ENCODE data around the gene MALL.
"Not testable (repeated sequence)": the region's sequence is repeated elsewhere in the genome, so short reads cannot be mapped to it uniquely, and the experiment has no call there.

MALL gene

DNA sequence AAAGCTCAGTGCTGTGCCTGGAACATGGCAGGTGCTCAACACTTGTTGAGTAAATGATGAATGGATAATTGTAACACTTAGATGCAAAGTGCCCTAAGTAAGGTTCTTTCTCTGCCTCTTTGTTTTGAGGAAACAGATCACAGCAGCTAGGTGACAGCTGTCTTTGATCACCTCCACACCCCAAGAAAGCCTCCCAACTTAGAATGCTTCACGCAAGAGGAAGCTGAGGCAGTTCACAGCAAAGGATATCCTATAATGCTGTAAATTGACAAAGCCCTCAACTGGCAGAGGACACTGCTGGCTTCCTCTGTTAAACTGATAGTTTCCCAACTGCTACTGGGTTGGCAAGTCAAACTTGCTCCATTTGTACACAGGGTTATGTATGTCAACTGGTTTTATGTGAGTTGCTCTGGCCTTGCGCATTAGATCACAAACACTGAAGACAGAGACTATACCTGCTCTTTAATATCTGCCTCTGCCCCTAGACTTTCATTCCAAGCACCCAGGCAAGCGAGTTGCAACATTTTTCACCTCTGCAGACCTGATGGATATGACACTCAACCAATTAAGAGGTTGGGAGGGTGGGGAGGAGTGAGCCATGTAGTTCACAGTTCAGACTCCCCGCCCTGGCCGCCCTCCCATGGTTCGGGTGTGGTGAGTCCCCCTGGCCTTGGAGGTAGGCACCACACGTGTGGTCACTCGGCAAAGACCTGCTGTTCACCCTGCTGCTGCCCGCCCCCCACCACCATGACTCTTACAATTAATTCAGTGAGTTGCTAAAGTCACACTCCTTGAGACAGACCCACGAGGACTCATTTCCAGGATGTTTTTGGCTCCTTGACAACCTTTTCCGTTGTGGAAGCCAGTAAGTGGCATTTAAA, 4.8 kb upstream of the MALL start:
- Histone ChIP-seq H3K27me3 (ENCODE audit: control insufficient read depth in 1 of 2, insufficient read depth in 2 of 2, low read length in 2 of 2) (peaks cover 20% of the 10 kb centered on the region in 2 donors), H3K4me3 (ENCODE audit: low read length in 2 of 2) (no peak overlapping the region), H3K9ac (ENCODE audit: low read length in 2 of 2) (no peak overlapping the region), H3K4me1 (ENCODE audit: control insufficient read depth, insufficient read depth, low read length) (peaks cover 7% of the 10 kb centered on the region), H3K36me3 (ENCODE audit: control insufficient read depth in 2 of 2, insufficient read depth in 2 of 2, low read length in 2 of 2) (peaks cover 0 to 7% of the 10 kb centered on the region in 2 donors), H3K9me3 (ENCODE audit: control insufficient read depth in 2 of 2, low read length in 2 of 2) (no peaks in the 10 kb centered on the region), H3K27ac (ENCODE audit: low read length) (no peak overlapping the region)

DNA sequence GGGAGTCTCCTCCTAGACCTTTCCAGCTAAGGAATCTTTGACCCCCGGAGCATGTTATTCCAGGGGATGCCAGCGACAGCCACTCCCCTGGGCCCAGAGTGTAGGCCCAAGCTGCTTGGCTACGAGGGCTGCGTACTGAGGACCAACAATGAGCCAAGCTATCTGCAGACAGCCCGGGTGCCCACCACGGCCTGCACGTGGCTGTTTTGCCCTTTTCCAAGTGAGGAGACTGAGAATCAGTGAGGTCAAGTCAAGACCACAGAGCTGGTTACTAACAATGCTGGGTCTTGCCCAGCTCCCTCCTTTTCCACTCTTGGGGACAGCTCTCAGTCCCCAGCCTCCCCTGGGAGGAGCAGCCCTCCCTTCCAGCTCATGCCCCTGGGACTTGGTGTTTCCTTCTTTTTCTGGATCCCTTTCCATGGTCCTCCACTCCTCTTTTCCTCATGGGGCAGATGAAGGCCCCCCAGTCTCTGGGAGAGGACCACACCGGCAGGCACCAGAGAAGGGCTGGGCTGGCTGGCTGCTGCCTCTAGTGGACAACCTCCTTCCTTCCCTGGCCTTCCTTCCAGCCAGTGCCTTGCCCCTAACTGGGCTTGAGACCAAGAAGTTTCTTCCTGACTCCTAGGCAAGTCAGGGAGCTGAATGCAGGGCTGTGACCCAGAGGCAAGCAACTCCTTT, 550 bp upstream of the MALL start:
- no peak overlapping the region for H3K9ac ChIP-seq (ENCODE audit: low read length in 2 of 2)
- peaks cover 32% of the 10 kb centered on the region in 2 donors for H3K27me3 ChIP-seq (ENCODE audit: control insufficient read depth in 1 of 2, insufficient read depth in 2 of 2, low read length in 2 of 2)
- peak overlapping the region in 1 of 2 donors; percentile 55 for H3K4me3 ChIP-seq (ENCODE audit: low read length in 2 of 2)
- no peaks in the 10 kb centered on the region for H3K9me3 ChIP-seq (ENCODE audit: control insufficient read depth in 2 of 2, low read length in 2 of 2)
- peaks cover 7% of the 10 kb centered on the region for H3K4me1 ChIP-seq (ENCODE audit: control insufficient read depth, insufficient read depth, low read length)
- H3K27ac ChIP-seq (ENCODE audit: low read length) = no peak overlapping the region
- H3K36me3 ChIP-seq (ENCODE audit: control insufficient read depth in 2 of 2, insufficient read depth in 2 of 2, low read length in 2 of 2) = no peaks in the 10 kb centered on the region

GRCh38 chr2:110114831-110115255, 779 bp downstream of the MALL start:
- Histone ChIP-seq H3K9me3 (ENCODE audit: control insufficient read depth in 2 of 2, low read length in 2 of 2) (no peaks in the 10 kb centered on the region), H3K4me3 (ENCODE audit: low read length in 2 of 2) (peak overlapping the region in 1 of 2 donors; percentile 55), H3K9ac (ENCODE audit: low read length in 2 of 2) (no peak overlapping the region), H3K27ac (ENCODE audit: low read length) (no peak overlapping the region), H3K4me1 (ENCODE audit: control insufficient read depth, insufficient read depth, low read length) (peaks cover 7% of the 10 kb centered on the region), H3K27me3 (ENCODE audit: control insufficient read depth in 1 of 2, insufficient read depth in 2 of 2, low read length in 2 of 2) (peaks cover 32% of the 10 kb centered on the region in 2 donors), H3K36me3 (ENCODE audit: control insufficient read depth in 2 of 2, insufficient read depth in 2 of 2, low read length in 2 of 2) (no peaks in the 10 kb centered on the region)

GRCh38 chr2:110113961-110114591, 1.5 kb downstream of the MALL start:
- H3K36me3 ChIP-seq (ENCODE audit: control insufficient read depth in 2 of 2, insufficient read depth in 2 of 2, low read length in 2 of 2) = no peaks in the 10 kb centered on the region
- peak overlapping the region in 1 of 2 donors; percentile 22 for H3K4me3 ChIP-seq (ENCODE audit: low read length in 2 of 2)
- H3K9ac ChIP-seq (ENCODE audit: low read length in 2 of 2) = no peak overlapping the region
- H3K27ac ChIP-seq (ENCODE audit: low read length) = no peak overlapping the region
- H3K9me3 ChIP-seq (ENCODE audit: control insufficient read depth in 2 of 2, low read length in 2 of 2) = no peaks in the 10 kb centered on the region
- peaks cover 7% of the 10 kb centered on the region for H3K4me1 ChIP-seq (ENCODE audit: control insufficient read depth, insufficient read depth, low read length)
- peaks cover 31 to 32% of the 10 kb centered on the region in 2 donors for H3K27me3 ChIP-seq (ENCODE audit: control insufficient read depth in 1 of 2, insufficient read depth in 2 of 2, low read length in 2 of 2)

- H3K27me3 ChIP-seq (ENCODE audit: control insufficient read depth in 1 of 2, insufficient read depth in 2 of 2, low read length in 2 of 2); H3K4me3 ChIP-seq (ENCODE audit: low read length in 2 of 2); H3K9me3 ChIP-seq (ENCODE audit: control insufficient read depth in 2 of 2, low read length in 2 of 2); H3K4me1 ChIP-seq (ENCODE audit: control insufficient read depth, insufficient read depth, low read length); H3K27ac ChIP-seq (ENCODE audit: low read length); H3K9ac ChIP-seq (ENCODE audit: low read length in 2 of 2); H3K36me3 ChIP-seq (ENCODE audit: control insufficient read depth in 2 of 2, insufficient read depth in 2 of 2, low read length in 2 of 2): not testable (repeated sequence)
Observed at GRCh38 chr2:110108291-110108690, 7.3 kb downstream of the MALL start.

GRCh38 chr2:110107092-110108079, 8.2 kb downstream of the MALL start:
- Histone ChIP-seq H3K27me3 (ENCODE audit: control insufficient read depth in 1 of 2, insufficient read depth in 2 of 2, low read length in 2 of 2) (peaks cover 0 to 2% of the 10 kb centered on the region in 2 donors), H3K4me1 (ENCODE audit: control insufficient read depth, insufficient read depth, low read length) (peaks cover under 1% of the 10 kb centered on the region), H3K9ac (ENCODE audit: low read length in 2 of 2) (no peak overlapping the region), H3K27ac (ENCODE audit: low read length) (no peak overlapping the region), H3K36me3 (ENCODE audit: control insufficient read depth in 2 of 2, insufficient read depth in 2 of 2, low read length in 2 of 2) (no peaks in the 10 kb centered on the region), H3K9me3 (ENCODE audit: control insufficient read depth in 2 of 2, low read length in 2 of 2) (no peaks in the 10 kb centered on the region), H3K4me3 (ENCODE audit: low read length in 2 of 2) (no peak overlapping the region)

- Histone ChIP-seq H3K27ac (ENCODE audit: low read length) (no peak overlapping the region), H3K4me1 (ENCODE audit: control insufficient read depth, insufficient read depth, low read length) (peaks cover 7% of the 10 kb centered on the region), H3K27me3 (ENCODE audit: control insufficient read depth in 1 of 2, insufficient read depth in 2 of 2, low read length in 2 of 2) (peaks cover 0 to 2% of the 10 kb centered on the region in 2 donors), H3K36me3 (ENCODE audit: control insufficient read depth in 2 of 2, insufficient read depth in 2 of 2, low read length in 2 of 2) (no peaks in the 10 kb centered on the region), H3K9me3 (ENCODE audit: control insufficient read depth in 2 of 2, low read length in 2 of 2) (no peaks in the 10 kb centered on the region), H3K9ac (ENCODE audit: low read length in 2 of 2) (no peak overlapping the region), H3K4me3 (ENCODE audit: low read length in 2 of 2) (no peak overlapping the region)
Observed at GRCh38 chr2:110106642-110107041, 9.0 kb downstream of the MALL start.

GRCh38 chr2:110105608-110106467, 9.8 kb downstream of the MALL start:
- H3K4me3 ChIP-seq (ENCODE audit: low read length in 2 of 2) = no peak overlapping the region
- no peaks in the 10 kb centered on the region for H3K9me3 ChIP-seq (ENCODE audit: control insufficient read depth in 2 of 2, low read length in 2 of 2)
- peaks cover 11% of the 10 kb centered on the region for H3K4me1 ChIP-seq (ENCODE audit: control insufficient read depth, insufficient read depth, low read length)
- no peaks in the 10 kb centered on the region for H3K36me3 ChIP-seq (ENCODE audit: control insufficient read depth in 2 of 2, insufficient read depth in 2 of 2, low read length in 2 of 2)
- H3K9ac ChIP-seq (ENCODE audit: low read length in 2 of 2) = no peak overlapping the region
- H3K27me3 ChIP-seq (ENCODE audit: control insufficient read depth in 1 of 2, insufficient read depth in 2 of 2, low read length in 2 of 2) = peaks cover 0 to 2% of the 10 kb centered on the region in 2 donors
- no peak overlapping the region for H3K27ac ChIP-seq (ENCODE audit: low read length)

DNA sequence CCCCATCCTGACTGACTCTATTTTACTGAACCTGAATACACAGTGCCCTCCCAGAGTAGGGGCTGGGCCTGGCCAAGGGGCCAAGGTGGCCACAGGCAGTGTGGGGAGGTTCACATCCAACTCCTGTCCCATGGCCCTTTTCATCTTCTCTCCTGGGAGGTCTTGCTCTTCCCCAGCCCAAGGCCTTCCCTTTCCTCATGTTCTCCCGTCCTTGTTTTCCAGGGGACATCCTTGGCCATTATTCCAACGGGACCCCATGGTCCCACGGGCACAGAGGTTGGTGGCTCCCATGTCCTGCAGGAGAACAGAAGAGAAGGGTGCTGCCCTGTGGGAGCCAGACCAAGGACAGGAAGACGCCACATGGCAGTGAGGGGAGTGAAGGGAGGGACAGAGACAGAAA, 10.4 kb downstream of the MALL start:
- Histone ChIP-seq H3K27ac (ENCODE audit: low read length) (no peak overlapping the region), H3K4me3 (ENCODE audit: low read length in 2 of 2) (no peak overlapping the region), H3K4me1 (ENCODE audit: control insufficient read depth, insufficient read depth, low read length) (peaks cover 12% of the 10 kb centered on the region), H3K36me3 (ENCODE audit: control insufficient read depth in 2 of 2, insufficient read depth in 2 of 2, low read length in 2 of 2) (no peaks in the 10 kb centered on the region), H3K9ac (ENCODE audit: low read length in 2 of 2) (no peak overlapping the region), H3K9me3 (ENCODE audit: control insufficient read depth in 2 of 2, low read length in 2 of 2) (no peaks in the 10 kb centered on the region), H3K27me3 (ENCODE audit: control insufficient read depth in 1 of 2, insufficient read depth in 2 of 2, low read length in 2 of 2) (peaks cover 0 to 2% of the 10 kb centered on the region in 2 donors)

All from stomach smooth muscle (tissue), 2 donors.